BLaER1 (cell line): Measurements from ENCODE around the gene RAB4A.

Experiments
- H3K27ac ChIP-seq: shearing (Covaris generic); formaldehyde crosslinking; 2 replicates; pipeline ENCODE4 v1.8.1; 2022
- H3K27me3 ChIP-seq: shearing (Covaris generic); formaldehyde crosslinking; 2 replicates; pipeline ENCODE4 v1.8.1; 2022
- H3K36me3 ChIP-seq: shearing (Covaris generic); formaldehyde crosslinking; 2 replicates; pipeline ENCODE4 v1.8.1; 2022
- H3K4me1 ChIP-seq: shearing (Covaris generic); formaldehyde crosslinking; 2 replicates; pipeline ENCODE4 v1.8.1; 2022
- H3K4me2 ChIP-seq: shearing (Covaris generic); formaldehyde crosslinking; 2 replicates; pipeline ENCODE4 v1.8.1; 2022
- H3K4me3 ChIP-seq: shearing (Covaris generic); formaldehyde crosslinking; 2 replicates; pipeline ENCODE4 v1.8.1; 2022
- H3K9ac ChIP-seq: shearing (Covaris generic); formaldehyde crosslinking; 2 replicates; pipeline ENCODE4 v1.8.1; 2022
- H3K9me3 ChIP-seq: shearing (Covaris generic); formaldehyde crosslinking; 2 replicates; pipeline ENCODE4 v1.8.1; 2022
- H4K20me1 ChIP-seq: shearing (Covaris generic); formaldehyde crosslinking; 2 replicates; pipeline ENCODE4 v1.8.1; 2022
- Cebpa-rat ChIP-seq: shearing (Covaris generic); IDR thresholded peaks from 2 replicates; pipeline ENCODE4 v1.8.1; 2022

The RAB4A gene, protein sequence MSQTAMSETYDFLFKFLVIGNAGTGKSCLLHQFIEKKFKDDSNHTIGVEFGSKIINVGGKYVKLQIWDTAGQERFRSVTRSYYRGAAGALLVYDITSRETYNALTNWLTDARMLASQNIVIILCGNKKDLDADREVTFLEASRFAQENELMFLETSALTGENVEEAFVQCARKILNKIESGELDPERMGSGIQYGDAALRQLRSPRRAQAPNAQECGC

DNA sequence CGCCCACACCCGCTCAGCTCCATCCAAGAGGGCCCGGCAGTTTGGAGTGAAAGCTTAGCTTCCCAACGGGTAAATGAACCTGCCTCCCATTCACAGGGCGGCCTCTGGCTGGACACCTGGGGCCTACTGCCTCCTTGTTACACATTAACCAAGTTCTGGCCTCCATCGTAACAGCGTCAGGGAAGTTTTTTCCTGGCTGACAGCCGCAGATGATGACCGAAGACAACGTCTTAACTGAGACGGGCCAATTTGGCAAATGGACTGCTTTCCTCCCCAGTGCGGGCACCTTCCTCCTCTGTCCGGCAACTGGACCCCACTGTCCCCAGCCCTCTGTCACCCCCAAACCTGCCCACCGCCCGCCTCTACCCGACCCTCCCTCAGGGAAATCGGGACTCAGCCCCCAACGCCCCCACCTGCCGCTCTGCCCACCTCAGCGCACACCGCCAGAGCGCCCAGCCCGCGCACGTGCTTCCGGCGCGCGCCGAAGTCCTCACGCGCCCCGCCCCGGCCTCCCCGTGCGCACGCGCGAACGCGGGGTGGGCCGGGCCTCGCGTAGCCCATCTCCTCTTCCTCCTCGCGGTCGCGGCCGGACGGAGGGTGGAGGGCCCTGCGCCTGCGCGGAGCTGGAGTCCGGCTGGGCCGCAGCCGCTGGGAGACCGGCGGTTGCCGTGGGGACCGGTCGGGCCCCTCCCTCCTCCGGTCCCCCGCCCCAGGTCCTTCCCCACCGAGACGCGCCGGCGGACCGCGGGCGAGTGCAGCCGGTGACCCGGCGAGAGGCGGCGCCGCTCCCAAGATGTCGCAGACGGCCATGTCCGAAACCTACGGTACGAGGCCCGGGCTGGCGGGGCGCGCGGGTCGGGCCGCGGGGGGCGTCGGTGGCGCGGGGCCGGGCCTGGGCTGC is at the start of gene RAB4A:
Gene RAB4A (plus strand): TSS at position 565 of the 901 bp plus-strand sequence. CDS start 229 bp downstream, at position 794.
- Histone ChIP-seq H3K4me3 (peak within 1 kb of the TSS; percentile 71), H3K4me2 (peak within 1 kb of the TSS; percentile 83), H3K9me3 (0 out of 2 replicates have a peak, but pooled peaks cover 5% of the 10 kb centered on the region), H3K9ac (peak within 1 kb of the TSS; percentile 74), H4K20me1 (peaks cover 26% of the 10 kb centered on the region), H3K27ac (peak within 1 kb of the TSS; percentile 59; the same call in 1 of the 2 replicates), H3K4me1 (peaks cover 20% of the 10 kb centered on the region), H3K27me3 (peaks cover 51% of the 10 kb centered on the region), H3K36me3 (no peaks in the 10 kb centered on the region)
- no peak for TF ChIP-seq Cebpa-rat

DNA sequence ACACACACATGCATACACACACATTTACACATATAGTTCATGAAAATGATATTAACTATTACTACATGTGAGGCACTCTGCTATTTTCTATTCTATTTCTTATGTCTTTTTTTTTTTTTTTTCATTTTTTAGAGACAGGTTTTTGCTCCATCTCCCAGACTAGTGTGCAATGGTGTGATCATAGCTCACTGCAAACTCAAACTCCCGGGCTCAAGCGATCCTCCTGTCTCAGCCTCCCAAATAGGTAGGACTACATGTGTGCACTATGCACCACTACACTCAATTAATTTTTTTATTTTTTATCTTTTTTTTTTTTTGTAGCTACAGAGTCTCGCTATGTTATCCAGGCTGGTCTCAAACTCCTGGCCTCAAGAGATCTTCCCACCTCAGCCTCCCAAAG is 48.8 kb upstream of the RAB4A start:
- Histone ChIP-seq H3K9me3 (peaks cover 5% of the 10 kb centered on the region; the same call in 1 of the 2 replicates), H3K4me1 (no peaks in the 10 kb centered on the region), H3K4me2 (no peak overlapping the region), H3K27me3 (no peaks in the 10 kb centered on the region), H3K27ac (no peak overlapping the region), H3K9ac (no peak overlapping the region), H4K20me1 (no peaks in the 10 kb centered on the region), H3K36me3 (no peaks in the 10 kb centered on the region), H3K4me3 (no peak overlapping the region)
- no peak for TF ChIP-seq Cebpa-rat

DNA sequence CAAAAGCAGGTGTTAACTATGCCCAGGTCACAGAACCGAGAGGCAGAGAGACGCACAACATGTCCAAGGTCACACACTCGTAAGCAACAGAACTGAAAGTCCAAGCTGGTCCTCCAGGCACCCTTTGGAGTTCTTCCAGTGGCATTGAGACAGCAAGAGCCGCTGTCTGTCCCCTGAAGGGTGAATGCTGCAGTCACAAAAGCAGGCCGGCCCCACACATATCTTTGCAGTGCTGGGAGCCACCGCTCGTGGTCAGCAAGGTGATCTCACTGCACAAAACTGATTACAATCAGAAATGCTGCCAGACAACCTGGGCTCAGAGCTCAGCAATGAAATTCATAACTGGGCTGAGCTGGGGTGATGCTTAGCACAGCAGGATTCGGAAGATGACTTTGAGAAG is 47.4 kb upstream of the RAB4A start:
- H3K9ac ChIP-seq = no peak overlapping the region
- H3K9me3 ChIP-seq = peaks cover 5% of the 10 kb centered on the region; the same call in 1 of the 2 replicates
- no peaks in the 10 kb centered on the region for H3K27me3 ChIP-seq
- no peak overlapping the region for H3K4me3 ChIP-seq
- H3K27ac ChIP-seq = no peak overlapping the region
- no peak for TF ChIP-seq Cebpa-rat
- H3K4me2 ChIP-seq = no peak overlapping the region
- no peaks in the 10 kb centered on the region for H3K4me1 ChIP-seq
- no peaks in the 10 kb centered on the region for H4K20me1 ChIP-seq
- H3K36me3 ChIP-seq = no peaks in the 10 kb centered on the region

DNA sequence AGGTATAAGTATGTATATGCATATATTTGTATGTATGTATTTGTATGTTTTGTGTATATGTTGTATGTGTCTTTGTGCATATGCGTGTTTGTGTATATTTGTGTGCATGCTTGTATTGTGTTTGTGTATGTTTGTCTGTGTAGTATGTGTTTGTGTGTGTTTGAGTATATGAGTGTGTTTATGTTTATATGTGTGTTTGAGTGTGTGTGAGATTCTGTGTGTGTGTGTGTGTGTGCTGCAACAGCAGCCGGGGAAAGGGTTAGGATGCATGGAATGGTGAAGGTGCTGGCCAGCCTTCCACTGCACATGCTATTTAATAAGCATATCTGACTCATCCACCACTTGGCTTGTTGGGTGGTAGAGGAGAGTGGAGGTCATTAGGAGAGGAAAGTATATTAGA is 46.6 kb upstream of the RAB4A start:
- H4K20me1 ChIP-seq = no peaks in the 10 kb centered on the region
- no peaks in the 10 kb centered on the region for H3K4me1 ChIP-seq
- H3K4me3 ChIP-seq = no peak overlapping the region
- peaks cover 5% of the 10 kb centered on the region for H3K27me3 ChIP-seq
- no peak for TF ChIP-seq Cebpa-rat
- H3K27ac ChIP-seq = no peak overlapping the region
- H3K9ac ChIP-seq = no peak overlapping the region
- H3K4me2 ChIP-seq = no peak overlapping the region
- peaks cover 5% of the 10 kb centered on the region; the same call in 1 of the 2 replicates for H3K9me3 ChIP-seq
- no peaks in the 10 kb centered on the region for H3K36me3 ChIP-seq

DNA sequence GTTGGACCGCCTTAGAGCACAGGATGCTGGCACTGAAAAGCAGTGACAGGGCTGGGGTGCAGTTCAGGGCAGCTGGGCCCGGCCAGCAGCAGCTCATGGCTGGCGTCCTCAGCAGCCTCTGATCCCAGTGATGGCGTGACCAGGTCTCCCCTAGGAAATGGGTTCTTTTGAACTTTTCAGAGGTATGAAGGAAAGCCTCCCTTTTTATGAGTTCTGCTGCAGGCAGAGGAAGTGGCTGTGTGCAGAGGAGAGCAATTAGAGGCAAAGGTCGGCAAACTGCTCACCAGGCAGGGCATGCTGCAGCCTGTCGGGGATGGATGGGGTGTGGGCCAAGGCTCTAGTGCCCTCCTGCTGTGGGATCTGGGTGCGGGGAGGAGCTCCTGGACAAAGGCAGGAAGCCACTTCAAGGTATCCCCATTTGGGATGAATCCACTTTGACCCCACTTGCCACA is 45.6 kb upstream of the RAB4A start:
- H3K9ac ChIP-seq = no peak overlapping the region
- peaks cover 15% of the 10 kb centered on the region for H3K27me3 ChIP-seq
- no peak overlapping the region for H3K4me2 ChIP-seq
- H3K36me3 ChIP-seq = no peaks in the 10 kb centered on the region
- H3K4me3 ChIP-seq = no peak overlapping the region
- H3K9me3 ChIP-seq = no peaks in the 10 kb centered on the region
- TF ChIP-seq Cebpa-rat = no peak
- H3K27ac ChIP-seq = no peak overlapping the region
- no peaks in the 10 kb centered on the region for H3K4me1 ChIP-seq
- H4K20me1 ChIP-seq = no peaks in the 10 kb centered on the region

DNA sequence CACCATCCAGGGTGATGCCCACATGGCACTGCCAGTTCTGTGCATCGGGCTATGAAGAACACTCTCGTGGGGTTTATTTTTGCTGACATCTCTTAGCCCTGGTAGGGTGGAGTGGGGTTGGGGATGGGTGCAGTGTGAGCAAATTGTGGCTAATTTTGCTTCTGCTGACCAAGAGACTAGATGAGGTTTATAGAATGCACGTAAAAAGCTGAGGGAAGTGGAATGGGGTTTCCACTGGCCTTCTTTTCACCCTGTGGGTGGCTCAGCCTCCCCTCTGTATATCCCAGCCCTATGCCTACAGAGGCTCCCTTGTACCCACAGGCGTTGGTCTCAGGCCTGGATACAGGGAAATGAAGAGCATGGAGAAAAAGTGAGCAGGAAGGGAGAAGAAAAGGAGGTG is 44.1 kb upstream of the RAB4A start:
- TF ChIP-seq Cebpa-rat = no peak
- no peaks in the 10 kb centered on the region for H3K4me1 ChIP-seq
- no peaks in the 10 kb centered on the region for H3K36me3 ChIP-seq
- H3K9me3 ChIP-seq = no peaks in the 10 kb centered on the region
- no peak overlapping the region for H3K27ac ChIP-seq
- H3K9ac ChIP-seq = no peak overlapping the region
- no peak overlapping the region for H3K4me2 ChIP-seq
- H3K4me3 ChIP-seq = no peak overlapping the region
- peaks cover 16% of the 10 kb centered on the region for H3K27me3 ChIP-seq
- H4K20me1 ChIP-seq = no peaks in the 10 kb centered on the region

DNA sequence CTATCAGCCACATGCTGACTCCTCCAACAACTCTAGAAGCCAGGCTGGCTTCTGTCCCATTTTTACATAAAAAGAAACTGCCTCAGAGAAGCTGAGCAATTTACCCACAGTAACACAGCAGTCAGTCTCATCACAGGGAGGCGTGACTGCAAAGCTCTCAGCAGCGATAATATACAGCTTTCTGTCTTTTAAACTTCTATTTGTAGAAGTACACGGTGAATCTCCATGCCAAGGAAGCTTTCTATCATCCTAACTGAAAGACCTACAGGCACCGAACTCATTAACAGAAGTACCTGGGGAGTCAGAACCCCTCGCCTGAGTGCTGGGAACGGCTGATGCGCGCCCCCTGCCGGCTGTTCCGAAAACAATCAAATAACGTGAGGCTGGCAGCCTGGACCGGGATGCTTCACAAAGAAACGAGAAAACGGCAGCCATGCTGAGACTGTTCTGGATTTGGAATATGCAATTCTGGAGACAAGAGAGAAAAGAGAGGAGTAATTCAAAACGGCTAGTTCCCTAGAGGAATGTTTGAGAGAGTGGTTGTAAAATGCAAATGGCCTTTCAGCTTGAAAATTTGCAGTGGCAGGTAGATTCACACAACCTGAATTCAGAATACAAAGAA is 43.5 kb upstream of the RAB4A start:
- no peaks in the 10 kb centered on the region for H3K36me3 ChIP-seq
- no peaks in the 10 kb centered on the region for H3K4me1 ChIP-seq
- H4K20me1 ChIP-seq = no peaks in the 10 kb centered on the region
- H3K9ac ChIP-seq = no peak overlapping the region
- H3K4me2 ChIP-seq = no peak overlapping the region
- H3K4me3 ChIP-seq = no peak overlapping the region
- no peak for TF ChIP-seq Cebpa-rat
- H3K9me3 ChIP-seq = no peaks in the 10 kb centered on the region
- peaks cover 16% of the 10 kb centered on the region for H3K27me3 ChIP-seq
- no peak overlapping the region for H3K27ac ChIP-seq

DNA sequence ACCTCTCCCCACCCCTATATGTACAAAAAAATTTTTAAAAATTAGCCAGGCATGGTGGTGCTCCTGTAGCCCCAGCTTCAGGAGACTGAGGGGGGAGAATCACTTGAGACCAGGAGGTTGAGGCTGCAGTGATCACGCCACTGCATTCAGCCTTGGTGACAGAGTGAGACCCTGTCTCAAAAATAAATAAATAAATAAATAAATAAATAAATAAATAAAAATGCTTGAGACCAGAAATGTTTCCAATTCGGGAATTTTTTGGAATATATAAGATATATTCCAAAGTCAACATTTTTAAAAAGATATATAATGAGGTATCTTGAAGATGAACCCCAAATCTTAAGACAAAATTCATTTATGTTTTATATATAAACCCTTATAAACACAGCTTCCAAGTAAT is 42.4 kb upstream of the RAB4A start:
- Histone ChIP-seq H3K9ac (no peak overlapping the region), H3K36me3 (no peaks in the 10 kb centered on the region), H4K20me1 (no peaks in the 10 kb centered on the region), H3K4me1 (no peaks in the 10 kb centered on the region), H3K27me3 (peaks cover 16% of the 10 kb centered on the region), H3K9me3 (no peaks in the 10 kb centered on the region), H3K27ac (no peak overlapping the region), H3K4me2 (no peak overlapping the region), H3K4me3 (no peak overlapping the region)
- no peak for TF ChIP-seq Cebpa-rat

DNA sequence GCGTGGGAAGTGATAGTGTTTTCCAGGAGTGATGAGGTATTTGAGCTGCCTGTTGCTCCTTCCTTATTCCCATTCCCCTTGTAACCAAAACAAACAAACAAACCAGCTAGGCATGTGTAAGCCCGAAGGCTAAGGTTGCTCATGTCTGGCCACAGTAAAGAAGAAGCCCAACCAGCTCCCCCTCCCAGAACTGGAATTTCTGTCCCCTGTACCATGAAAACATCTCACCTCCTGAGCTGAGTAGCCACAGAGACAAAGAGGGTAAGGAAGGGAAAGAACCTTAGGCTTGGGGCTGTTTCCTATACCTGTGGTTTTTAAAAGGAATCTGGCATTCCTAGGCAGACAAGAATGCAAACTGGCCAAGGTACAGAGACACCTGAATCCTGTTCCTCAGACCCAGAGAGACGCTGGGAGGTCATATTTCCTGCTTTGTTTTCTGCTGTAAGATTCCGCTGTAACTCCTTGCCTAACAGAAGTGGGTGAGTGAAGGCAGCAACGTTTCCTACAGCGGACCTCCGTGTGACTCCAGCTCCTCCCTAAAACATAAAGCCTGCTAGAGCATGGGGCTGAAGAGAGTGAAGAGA is 41.7 kb upstream of the RAB4A start:
- Histone ChIP-seq H3K4me2 (no peak overlapping the region), H3K4me3 (no peak overlapping the region), H3K27me3 (peaks cover 16% of the 10 kb centered on the region), H3K4me1 (no peaks in the 10 kb centered on the region), H3K9ac (no peak overlapping the region), H4K20me1 (no peaks in the 10 kb centered on the region), H3K9me3 (no peaks in the 10 kb centered on the region), H3K27ac (no peak overlapping the region), H3K36me3 (no peaks in the 10 kb centered on the region)
- TF ChIP-seq Cebpa-rat = no peak
